Omental fat pad (tissue), 4 donors: ENCODE measurements around the gene CD300C. TPM values are rescaled to one million over a fixed set of nuclear protein-coding genes. Genes with fewer than 3 reads are reported as not detected.

ENCODE experiments used
- ATAC-seq: fragments of 150-250 bp; one replicate; pipeline ENCODE4 v1.9.1; 2016; ENCODE audit warnings: mild to moderate bottlenecking, moderate library complexity; ENCODE audit not compliant: low FRiP score
- DNase-seq: peaks from one replicate; pipeline ENCODE4 v3.0.0-alpha.2; 2019; ENCODE audit warnings: low spot score
- total RNA-seq, 4 donors: library from RNA; depleted of rRNA; stranded (reverse); fragments of >200 nt; gene quantifications; one replicate each; pipeline ENCODE4 v1.1.0, GENCODE V29; 2016
- TF ChIP-seq, protein P1 (sequence below), 3 donors: fragments of 450-650 bp; IDR thresholded peaks; one replicate each; pipeline ENCODE4 v1.5.1; 2016 to 2017; ENCODE audit warnings: antibody characterized with exemption in 3 of 3, mild to moderate bottlenecking in 3 of 3, moderate library complexity in 2 of 3

Gene CD300C
- total RNA-seq, 4 donors from 2014 or later: 1.6 to 9.4 (median 2.1) TPM

DNA sequence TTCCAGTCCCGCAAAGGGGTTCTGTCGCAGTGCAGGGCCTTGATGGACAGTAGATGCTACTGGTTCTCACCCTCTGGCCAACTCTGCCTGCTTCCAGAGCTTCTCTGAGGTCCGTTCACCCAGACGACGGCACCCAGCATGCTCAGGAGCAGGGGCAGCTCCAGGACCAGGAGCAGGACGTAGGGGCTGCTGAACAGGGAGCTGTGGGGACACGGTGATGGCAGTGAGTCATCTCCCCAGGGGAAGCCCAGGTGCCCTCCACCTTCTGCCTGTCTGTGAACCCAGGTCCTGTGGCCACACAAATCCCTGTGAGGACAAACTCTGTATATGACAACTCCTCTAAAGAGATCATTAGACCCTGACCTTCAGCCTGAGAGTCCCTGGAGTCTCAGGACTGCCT lies 3.4 kb upstream of the CD300C start:
- ATAC-seq: no peak
- DNase-seq: no peak
- TF ChIP-seq, protein P1, sequence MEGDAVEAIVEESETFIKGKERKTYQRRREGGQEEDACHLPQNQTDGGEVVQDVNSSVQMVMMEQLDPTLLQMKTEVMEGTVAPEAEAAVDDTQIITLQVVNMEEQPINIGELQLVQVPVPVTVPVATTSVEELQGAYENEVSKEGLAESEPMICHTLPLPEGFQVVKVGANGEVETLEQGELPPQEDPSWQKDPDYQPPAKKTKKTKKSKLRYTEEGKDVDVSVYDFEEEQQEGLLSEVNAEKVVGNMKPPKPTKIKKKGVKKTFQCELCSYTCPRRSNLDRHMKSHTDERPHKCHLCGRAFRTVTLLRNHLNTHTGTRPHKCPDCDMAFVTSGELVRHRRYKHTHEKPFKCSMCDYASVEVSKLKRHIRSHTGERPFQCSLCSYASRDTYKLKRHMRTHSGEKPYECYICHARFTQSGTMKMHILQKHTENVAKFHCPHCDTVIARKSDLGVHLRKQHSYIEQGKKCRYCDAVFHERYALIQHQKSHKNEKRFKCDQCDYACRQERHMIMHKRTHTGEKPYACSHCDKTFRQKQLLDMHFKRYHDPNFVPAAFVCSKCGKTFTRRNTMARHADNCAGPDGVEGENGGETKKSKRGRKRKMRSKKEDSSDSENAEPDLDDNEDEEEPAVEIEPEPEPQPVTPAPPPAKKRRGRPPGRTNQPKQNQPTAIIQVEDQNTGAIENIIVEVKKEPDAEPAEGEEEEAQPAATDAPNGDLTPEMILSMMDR (IDR thresholded peaks at IDR 0.05): no peak

DNA sequence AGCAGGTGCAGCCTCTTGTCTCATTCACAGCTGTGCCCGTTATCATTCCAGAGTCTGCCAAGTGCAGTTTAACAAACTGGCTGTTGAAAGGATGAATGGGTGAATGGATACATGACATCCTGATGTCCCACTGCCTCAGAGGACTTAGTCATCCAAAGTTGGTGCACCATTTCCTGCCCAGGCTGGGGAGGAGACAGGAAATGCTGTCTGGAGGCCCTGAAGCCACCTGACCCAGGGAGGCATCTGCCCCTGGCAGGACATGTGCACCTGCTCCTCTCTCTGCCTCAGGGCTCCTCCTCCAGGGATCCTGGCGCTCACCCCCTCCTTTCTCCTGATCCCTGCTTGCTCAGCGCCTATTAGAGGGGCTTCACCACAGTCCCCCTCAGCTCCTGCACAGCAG lies 1.8 kb upstream of the CD300C start:
- TF ChIP-seq, protein P1 (IDR thresholded peaks at IDR 0.05): no peak
- DNase-seq (no peak), ATAC-seq (no peak)

DNA sequence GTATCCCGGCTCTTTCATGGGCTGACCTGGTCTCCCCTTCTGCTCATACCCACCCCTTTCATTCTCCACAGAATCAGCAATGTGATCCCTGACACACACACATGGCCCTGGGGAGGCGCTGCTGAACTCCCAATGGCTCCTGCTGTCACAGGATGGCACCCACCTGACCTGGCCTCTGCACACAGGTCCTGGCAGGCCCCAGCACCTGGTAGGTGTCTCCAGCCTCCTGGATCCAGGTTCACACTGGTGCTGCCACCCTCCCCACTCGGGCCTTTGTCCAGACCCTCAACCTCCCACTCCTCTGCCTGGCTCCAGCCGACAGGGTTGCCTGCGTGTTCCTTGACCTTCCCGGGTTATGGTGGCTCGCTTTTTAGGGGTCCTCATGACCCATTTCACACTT lies 1.3 kb upstream of the CD300C start:
- TF ChIP-seq, protein P1 (IDR thresholded peaks at IDR 0.05): no peak
- ATAC-seq: no peak
- DNase-seq: no peak

DNA sequence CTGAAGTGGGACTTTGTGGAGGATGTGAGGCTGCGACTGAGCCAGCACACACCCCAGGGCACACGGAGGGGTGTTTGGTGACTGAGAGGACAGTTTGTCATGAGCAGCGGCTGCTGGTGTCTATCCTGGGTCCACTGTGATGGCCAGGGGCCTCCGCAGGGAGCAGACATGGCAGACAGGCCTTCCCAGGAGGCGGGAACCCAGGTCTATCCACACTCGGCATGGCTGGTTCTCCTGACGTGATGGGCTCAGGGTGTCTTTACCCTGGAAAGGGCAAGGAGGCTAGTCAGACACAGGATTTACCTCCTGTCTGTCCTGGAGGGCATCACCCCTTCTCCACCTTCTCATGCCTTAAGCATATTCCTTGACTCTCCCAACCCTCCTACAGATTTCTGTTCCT lies 671 bp upstream of the CD300C start:
- ATAC-seq (no peak), DNase-seq (no peak)

DNA sequence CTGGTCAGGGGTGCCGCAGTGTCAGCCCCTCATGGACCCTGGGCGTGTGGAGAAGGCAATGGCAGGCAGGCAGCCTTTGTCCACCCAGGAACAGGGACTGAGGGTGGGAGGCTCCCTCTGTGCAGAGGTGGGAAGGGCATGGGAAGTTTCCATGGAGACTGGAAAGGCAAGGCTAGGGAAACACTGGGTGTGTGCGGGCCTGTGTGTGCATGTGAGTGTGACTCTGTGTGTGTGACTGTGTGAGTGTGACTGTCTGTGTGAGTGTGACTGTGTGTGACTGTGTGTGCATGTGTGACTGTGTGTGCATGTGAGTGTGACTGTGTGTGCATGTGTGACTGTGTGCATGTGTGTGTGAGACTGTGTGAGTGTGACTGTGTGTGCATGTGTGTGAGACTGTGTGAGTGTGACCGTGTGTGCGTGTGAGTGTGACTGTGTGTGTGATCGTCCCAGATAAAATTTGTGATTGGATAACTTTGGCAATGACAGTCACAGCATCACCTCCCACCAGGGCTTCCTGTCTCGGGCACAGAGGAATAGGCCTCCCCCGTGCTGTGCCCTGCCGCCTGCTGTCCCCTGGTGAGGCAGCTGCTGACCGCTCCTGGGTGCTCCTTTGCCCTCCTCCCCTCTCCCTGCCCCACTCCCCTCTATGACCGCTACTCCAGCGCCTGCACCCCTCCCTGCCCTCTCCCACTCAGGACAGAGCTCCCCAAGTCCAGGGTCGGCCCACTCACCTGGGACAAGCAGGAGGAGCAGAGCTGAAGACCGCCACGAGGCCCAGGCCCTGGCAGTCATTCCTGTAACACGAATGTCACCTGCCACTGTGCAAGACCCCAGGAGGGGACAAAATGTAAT lies 698 bp downstream of the CD300C start:
- TF ChIP-seq, protein P1 (IDR thresholded peaks at IDR 0.05): no peak
- no peak for ATAC-seq
- no peak for DNase-seq

More for the DNA sequence above, 671 bp upstream of the CD300C start:
- TF ChIP-seq, protein P1 (IDR thresholded peaks at IDR 0.05): no peak

DNA sequence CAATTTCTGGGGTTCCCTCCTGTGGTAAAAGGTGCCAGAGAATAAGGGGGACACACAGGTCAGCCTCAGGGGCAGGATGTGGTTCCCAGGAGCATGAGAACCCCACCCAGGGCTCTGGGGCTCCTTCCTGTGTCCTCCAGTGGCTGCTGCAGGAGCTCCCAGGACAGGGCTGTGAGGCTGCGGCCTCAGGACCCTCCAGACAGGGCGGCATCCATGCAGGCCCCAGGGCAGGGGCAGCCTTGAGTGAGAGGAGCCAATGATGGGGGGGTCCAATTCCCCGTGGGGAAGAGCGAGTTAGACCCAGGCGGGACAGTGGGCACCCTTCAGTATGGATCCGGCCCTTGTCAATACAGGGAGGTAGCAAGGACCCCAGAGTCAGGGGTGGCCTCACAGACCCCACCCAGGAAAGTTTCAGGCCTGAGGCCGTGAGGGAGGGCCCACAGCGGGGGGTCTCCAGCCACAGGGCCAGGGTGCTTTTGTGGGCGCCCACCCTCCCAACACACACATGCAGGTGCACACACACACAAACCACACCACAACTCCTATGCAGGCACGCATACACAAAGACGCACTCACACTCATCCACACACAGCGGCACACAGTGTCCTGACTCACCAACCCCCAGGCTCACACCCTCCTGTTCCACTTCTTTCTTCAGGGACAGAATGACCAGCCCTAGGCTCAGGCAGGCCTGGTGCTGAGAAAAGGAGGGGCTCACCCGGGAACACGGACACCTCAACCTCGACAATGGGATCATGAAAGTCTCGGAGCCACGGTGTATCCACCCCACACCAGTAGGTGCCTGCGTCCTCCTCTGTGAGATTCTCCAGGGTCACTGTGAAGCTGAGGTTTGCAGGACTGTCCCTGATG lies 1.8 kb downstream of the CD300C start:
- TF ChIP-seq, protein P1 (IDR thresholded peaks at IDR 0.05): no peak
- ATAC-seq: no peak
- no peak for DNase-seq
